Right lobe of liver (tissue), 6 donors: Measurements from ENCODE around the gene ZNF609. TPM values are rescaled to one million over a fixed set of nuclear protein-coding genes. Genes with fewer than 3 reads are reported as not detected.
"Not testable (repeated sequence)": the region's sequence is repeated elsewhere in the genome, so short reads cannot be mapped to it uniquely, and the experiment has no call there.

Source experiments
- ATAC-seq, 4 donors: fragments of 200-7000 bp; cut with Tn5 transposase; one replicate each; pipeline ENCODE4 v1.9.1; 2020; ENCODE audit warnings: mild to moderate bottlenecking in 4 of 4, moderate library complexity in 4 of 4
- DNase-seq, 3 donors: peaks; one replicate each; pipeline ENCODE4 v3.0.0-alpha.2; 2020
- H3K27ac ChIP-seq, 3 donors: fragments of 200-600 bp; one replicate each; pipeline ENCODE4 v1.8.0; 2022
- H3K27me3 ChIP-seq, 2 donors: fragments of 200-600 bp; one replicate each; pipeline ENCODE4 v1.8.0; 2022
- H3K36me3 ChIP-seq, 4 donors: fragments of 200-600 bp; sonication (generic) in 1 of 4; one replicate each; pipeline versions ENCODE4 v1.5.1 to v1.8.0; 2017 to 2022; ENCODE audit warnings: control low read depth in 1 of 4
- H3K4me1 ChIP-seq, 4 donors: fragments of 200-600 bp; sonication (generic) in 1 of 4; one replicate each; pipeline versions ENCODE4 v1.5.1 to v1.8.0; 2017 to 2022; ENCODE audit warnings: control low read depth in 1 of 4
- H3K4me3 ChIP-seq, 3 donors: fragments of 200-600 bp; one replicate each; pipeline ENCODE4 v1.8.0; 2022
- H3K9me3 ChIP-seq, 4 donors: fragments of 200-600 bp; sonication (generic) in 1 of 4; one replicate each; pipeline versions ENCODE4 v1.5.1 to v1.8.0; 2017 to 2022; ENCODE audit warnings: control low read depth in 1 of 4
- POLR2A ChIP-seq: fragments of 450-650 bp; IDR thresholded peaks from one replicate; pipeline ENCODE4 v1.6.1; 2017; ENCODE audit warnings: antibody characterized with exemption, mild to moderate bottlenecking
- WGBS: methylation state at CpG from one replicate; pipeline ENCODE4 v1.1.6; 2018; ENCODE audit warnings: low coverage, low lambda C conversion rate; ENCODE audit not compliant: insufficient coverage; ENCODE audit errors: missing lambda C conversion rate; 5-methylcytosine and 5-hydroxymethylcytosine counted together
- intact Hi-C, 2 donors: fragments of 100-400 bp; cut with DNase I; formaldehyde crosslinking; loops; one replicate each; pipeline versions ENCODE4 v1.11.2 to v1.14.1; 2022
- total RNA-seq, 6 experiments: library from RNA; depleted of rRNA in 2 of 6; stranded (reverse); fragments of >200 nt in 2 of 6; fragmentation: NEBNext Ultra II Directional in 3 of 6; extraction: Animal tissue kit (Norgen Biotek cat#: 25700) in 3 of 6; gene quantifications; one replicate each; pipeline versions ENCODE4 v1.1.0 to v1.2.4, GENCODE V29; 2016 to 2023
- TF ChIP-seq, protein P1 (sequence below), 4 donors: fragments of 200-600 bp in 3 of 4; fragments of 450-650 bp in 1 of 4; IDR thresholded peaks; one replicate each; pipeline versions ENCODE4 v1.5.1 to v1.8.0; 2016 to 2022; ENCODE audit warnings: antibody characterized with exemption in 4 of 4, mild to moderate bottlenecking in 2 of 4
- donor health status: DM: no; HTN: yes; CAD: no.
- donor health status: DM: no; HTN: no; CAD: no.
- donor health status: DM: no; HTN: no; CAD: no.
- donor health status: DM: no; HTN: yes; CAD: no.
- donor health status: DM: no; HTN: yes; CAD: no.

ZNF609 gene
- total RNA-seq, 6 experiments from 2014 or later = 10.7 to 16.1 (median 13.5) TPM

DNA sequence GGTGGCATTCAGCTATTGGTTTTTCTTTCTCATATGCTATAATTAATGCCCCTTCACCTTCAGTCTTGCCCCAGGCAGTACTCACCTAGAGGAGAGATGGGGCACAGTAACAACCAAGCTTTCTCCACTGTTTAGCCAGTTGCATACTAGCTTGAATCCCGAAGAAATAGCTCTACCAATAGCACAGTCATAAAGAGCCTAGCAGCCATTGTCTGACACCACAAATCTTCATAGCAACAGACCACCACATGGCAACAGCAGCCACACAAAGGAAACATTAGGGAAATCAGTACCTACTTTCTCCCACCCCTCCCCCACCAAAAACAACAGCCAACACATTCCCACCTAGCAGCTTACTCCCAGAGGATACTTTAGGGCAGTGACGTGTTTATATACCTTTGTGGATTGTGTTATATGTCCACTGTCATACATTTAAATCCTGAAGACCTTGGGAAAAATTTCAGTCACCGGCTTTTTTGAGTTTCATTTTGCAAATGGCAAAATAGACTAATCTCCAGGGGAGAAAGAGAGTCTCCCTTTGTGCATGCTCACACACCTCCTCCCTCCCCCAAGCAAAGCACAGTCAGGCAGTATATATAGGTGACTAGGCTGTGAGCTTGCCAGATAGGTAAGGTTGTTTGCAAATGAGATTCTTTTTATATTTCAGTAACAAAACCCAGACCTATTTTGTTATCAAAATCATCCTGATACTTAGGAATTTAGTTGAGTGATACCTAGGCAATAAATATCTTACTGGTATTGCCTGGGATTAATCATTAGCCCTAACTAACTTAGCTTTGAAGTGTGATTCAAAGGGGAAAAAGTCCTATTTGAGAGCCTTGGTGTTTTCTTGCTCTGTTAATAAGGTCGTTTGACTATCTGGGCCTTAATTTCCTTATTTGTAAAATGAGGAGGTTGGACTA is 174.5 kb downstream of the ZNF609 start:
- Histone ChIP-seq H3K36me3 (no peaks in the 10 kb centered on the region), H3K4me3 (no peak overlapping the region), H3K9me3 (no peaks in the 10 kb centered on the region), H3K27me3 (no peaks in the 10 kb centered on the region), H3K4me1 (peaks cover 0 to 40% (median 15%) of the 10 kb centered on the region in 4 donors), H3K27ac (peak overlapping the region in 2 of 3 donors; percentile 13 to 43)
- DNase-seq = no peak
- ATAC-seq = peak; percentile 11 to 44 (median 16)
- intact Hi-C loops = no loop called here
- WGBS = 29% methylated on average over 4 of the region's 4 CpGs
- TF ChIP-seq, protein P1, sequence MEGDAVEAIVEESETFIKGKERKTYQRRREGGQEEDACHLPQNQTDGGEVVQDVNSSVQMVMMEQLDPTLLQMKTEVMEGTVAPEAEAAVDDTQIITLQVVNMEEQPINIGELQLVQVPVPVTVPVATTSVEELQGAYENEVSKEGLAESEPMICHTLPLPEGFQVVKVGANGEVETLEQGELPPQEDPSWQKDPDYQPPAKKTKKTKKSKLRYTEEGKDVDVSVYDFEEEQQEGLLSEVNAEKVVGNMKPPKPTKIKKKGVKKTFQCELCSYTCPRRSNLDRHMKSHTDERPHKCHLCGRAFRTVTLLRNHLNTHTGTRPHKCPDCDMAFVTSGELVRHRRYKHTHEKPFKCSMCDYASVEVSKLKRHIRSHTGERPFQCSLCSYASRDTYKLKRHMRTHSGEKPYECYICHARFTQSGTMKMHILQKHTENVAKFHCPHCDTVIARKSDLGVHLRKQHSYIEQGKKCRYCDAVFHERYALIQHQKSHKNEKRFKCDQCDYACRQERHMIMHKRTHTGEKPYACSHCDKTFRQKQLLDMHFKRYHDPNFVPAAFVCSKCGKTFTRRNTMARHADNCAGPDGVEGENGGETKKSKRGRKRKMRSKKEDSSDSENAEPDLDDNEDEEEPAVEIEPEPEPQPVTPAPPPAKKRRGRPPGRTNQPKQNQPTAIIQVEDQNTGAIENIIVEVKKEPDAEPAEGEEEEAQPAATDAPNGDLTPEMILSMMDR (IDR thresholded peaks at IDR 0.05) = no peak
- no peak for TF ChIP-seq POLR2A

DNA sequence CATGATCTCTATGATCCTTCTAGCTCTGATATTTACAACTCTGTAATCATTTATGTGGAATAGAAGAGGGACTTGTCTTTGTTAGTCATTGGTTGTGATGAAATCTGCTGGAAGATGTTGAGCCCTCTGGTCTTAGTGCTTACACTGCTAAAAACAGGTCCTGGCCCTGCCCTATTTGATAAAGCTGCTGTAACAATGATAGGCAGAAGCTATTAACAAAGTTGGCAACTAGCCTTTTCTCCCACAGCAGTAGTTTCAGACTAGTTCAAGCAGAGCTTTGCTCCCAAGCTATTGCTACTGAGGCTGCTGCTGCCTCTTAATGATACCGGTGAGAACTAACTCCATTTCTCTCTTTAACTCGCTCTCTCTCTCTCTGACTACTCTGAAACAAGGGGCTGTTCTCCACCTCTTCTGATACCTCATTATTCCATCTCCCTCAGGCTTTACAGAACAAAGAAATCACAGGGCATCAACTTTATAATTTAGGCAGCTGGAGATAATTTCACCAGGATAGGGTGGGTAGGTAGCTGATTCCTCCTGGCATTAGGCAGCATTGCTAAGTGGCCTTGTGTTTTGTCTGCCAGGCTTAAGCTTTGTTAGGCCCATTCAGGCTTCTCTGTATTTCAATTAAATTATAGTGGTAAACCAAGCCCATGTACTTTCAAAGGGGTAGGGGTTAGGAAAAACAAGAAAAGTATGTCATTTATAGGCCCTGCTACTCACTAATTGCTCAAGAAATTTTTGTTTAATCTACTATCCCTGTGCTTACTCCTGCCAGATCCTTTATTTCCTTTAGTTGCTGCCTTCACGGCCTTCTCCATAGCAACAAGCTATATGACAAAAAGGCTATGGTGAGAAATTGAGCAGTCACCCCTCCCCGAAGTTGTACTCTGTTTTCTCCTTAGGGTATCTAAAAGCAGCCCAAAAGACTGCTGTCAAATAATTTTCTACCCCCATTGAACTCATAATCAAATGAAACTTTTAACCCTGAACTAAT is 175.4 kb downstream of the ZNF609 start:
- no peaks in the 10 kb centered on the region for H3K27me3 ChIP-seq
- intact Hi-C loops = no loop called here
- H3K9me3 ChIP-seq = no peaks in the 10 kb centered on the region
- DNase-seq = peak in 1 of 3 donors; percentile 65
- WGBS = 61% methylated on average over 4 of the region's 4 CpGs
- peaks cover 0 to 50% (median 20%) of the 10 kb centered on the region in 4 donors for H3K4me1 ChIP-seq
- H3K4me3 ChIP-seq = no peak overlapping the region
- peak overlapping the region in 2 of 3 donors; percentile 13 to 43 for H3K27ac ChIP-seq
- peak; percentile 87 to 92 (median 88) for ATAC-seq
- TF ChIP-seq POLR2A = no peak
- TF ChIP-seq, protein P1 (IDR thresholded peaks at IDR 0.05) = no peak
- no peaks in the 10 kb centered on the region for H3K36me3 ChIP-seq

DNA sequence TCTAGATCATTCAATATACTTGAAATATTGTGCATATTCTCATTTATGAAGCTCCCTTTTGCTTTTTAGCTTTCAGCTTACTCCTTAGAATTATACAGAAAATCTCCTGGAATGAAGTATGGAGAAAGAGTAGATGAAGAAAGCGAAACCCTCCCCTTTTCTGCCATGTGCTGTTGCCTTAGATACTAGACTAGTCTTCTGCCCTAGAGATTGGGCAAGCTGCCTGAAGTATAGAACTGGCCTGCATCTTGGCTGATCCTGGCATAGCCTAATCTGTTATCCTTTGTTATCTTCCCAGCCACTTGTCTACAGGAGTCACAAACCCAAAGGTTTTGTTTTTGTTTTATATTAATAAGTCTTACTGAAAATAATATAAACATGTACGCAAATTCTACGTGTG is 176.2 kb downstream of the ZNF609 start:
- no peak for ATAC-seq

DNA sequence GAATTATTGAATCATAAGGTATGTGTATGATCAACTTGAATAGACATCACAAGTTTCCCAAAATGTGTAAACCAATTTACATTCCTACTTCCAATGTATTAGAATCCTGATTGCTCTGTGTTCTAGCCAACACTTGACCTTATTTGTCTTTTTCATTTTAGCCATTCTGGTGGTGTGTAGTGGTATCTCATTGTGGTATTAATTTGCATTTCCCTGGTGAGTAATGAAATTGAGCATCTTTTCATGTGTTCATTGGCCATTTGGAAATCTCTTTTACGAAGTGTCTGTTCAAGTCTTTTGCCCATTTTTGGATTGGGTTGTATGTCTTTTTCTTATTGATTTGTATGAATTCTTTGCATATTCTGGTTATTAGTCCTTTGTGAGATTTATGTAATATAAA is 177.0 kb downstream of the ZNF609 start:
- H3K27me3 ChIP-seq = no peaks in the 10 kb centered on the region
- H3K36me3 ChIP-seq = no peaks in the 10 kb centered on the region
- WGBS = 92% methylated on average over 1 of the region's 1 CpG
- H3K9me3 ChIP-seq = no peaks in the 10 kb centered on the region
- H3K4me1 ChIP-seq = peaks cover 0 to 51% (median 20%) of the 10 kb centered on the region in 4 donors
- no peak overlapping the region for H3K27ac ChIP-seq
- TF ChIP-seq, protein P1 (IDR thresholded peaks at IDR 0.05) = no peak
- no peak for TF ChIP-seq POLR2A
- ATAC-seq (no peak), DNase-seq (no peak)
- H3K4me3 ChIP-seq = no peak overlapping the region
- intact Hi-C loops = no loop called here

More for the DNA sequence above, 176.2 kb downstream of the ZNF609 start:
- intact Hi-C loops = no loop called here
- no peaks in the 10 kb centered on the region for H3K27me3 ChIP-seq
- H3K9me3 ChIP-seq = no peaks in the 10 kb centered on the region
- no peak overlapping the region for H3K27ac ChIP-seq
- TF ChIP-seq POLR2A = no peak
- TF ChIP-seq, protein P1 (IDR thresholded peaks at IDR 0.05) = no peak
- no peaks in the 10 kb centered on the region for H3K36me3 ChIP-seq
- WGBS = 94% methylated on average over 3 of the region's 3 CpGs
- H3K4me1 ChIP-seq = peaks cover 0 to 51% (median 20%) of the 10 kb centered on the region in 4 donors
- DNase-seq = no peak
- no peak overlapping the region for H3K4me3 ChIP-seq

DNA sequence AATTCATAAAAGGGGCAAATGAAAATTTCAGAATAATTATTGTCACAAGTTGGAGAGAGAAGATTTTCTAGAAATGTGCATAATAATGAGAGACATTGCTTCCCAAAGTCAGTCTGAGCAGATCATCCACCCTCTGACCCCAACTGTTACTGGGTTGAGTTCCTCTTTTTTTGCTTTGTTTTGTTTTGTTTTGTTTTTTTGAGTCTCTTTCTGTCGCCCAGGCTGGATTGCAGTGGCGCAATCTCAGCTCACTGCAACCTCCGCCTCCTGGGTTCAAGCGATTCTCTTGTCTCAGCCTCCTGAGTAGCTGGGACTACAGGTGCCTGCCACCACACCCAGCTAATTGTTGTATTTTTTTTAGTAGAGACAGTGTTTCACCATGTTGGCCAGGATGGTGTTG is 179.4 kb downstream of the ZNF609 start:
- ATAC-seq = peak in 1 of 4 donors; percentile 21

More for the DNA sequence above, 179.4 kb downstream of the ZNF609 start:
- H3K4me3 ChIP-seq, H3K36me3 ChIP-seq, H3K9me3 ChIP-seq, DNase-seq, H3K27me3 ChIP-seq, intact Hi-C loops: not testable (repeated sequence)
- peaks cover 0 to 51% (median 18%) of the 10 kb centered on the region in 4 donors for H3K4me1 ChIP-seq
- 48% methylated on average over 3 of the region's 4 CpGs for whole genome bisulfite sequencing
- peak overlapping the region in 1 of 3 donors; percentile 50 for H3K27ac ChIP-seq
